UCSD-AML1 (cell line): Measurements from ENCODE around the gene FOXO3.
"Not testable (repeated sequence)": the region's sequence is repeated elsewhere in the genome, so short reads cannot be mapped to it uniquely, and the experiment has no call there.

Experiments used
- DNase-seq: peaks from one replicate; lab custom pipeline; 2025; ENCODE audit not compliant: unreplicated experiment; lab: John Stamatoyannopoulos, UW

FOXO3 gene

DNA sequence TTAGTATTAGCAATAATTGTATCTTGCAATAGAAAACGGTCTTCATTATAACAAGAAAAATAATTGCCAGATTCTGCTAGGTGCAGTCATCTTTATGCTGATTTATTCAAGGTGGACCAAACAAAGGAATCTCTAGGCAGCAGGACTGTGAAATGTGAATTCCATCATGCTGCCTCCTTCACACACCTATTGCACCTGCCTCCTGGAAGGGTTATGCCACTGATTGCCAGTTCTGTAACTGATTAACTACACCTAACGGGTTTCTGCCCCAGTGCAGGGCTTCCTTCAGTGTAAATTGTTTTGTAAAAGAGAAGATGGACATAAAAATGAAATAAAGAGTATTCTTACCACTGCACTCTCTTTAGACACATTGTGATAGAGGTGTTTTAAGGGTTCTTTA is 96.1 kb downstream of the FOXO3 start:
- DNase-seq, result no peak

DNA sequence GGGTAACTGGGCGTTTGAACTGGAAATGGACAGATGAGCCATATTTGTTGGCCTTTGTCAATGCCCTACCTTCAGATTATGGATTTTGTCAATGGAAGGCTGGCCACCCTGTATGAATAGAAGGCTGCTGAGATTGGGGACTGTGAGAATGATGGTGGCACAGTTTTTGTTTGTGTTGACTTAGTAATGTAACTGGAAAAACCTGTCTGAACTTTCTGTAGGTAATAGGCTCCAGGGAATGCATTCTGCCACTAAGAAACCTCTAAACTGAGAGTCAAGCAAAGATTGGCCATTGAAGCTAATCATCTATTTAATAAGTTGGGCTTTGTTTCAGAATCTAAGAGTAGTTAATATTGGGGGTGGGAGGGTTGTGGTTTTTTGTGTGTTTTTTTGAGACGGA is 97.5 kb downstream of the FOXO3 start:
- DNase-seq, result no peak

DNA sequence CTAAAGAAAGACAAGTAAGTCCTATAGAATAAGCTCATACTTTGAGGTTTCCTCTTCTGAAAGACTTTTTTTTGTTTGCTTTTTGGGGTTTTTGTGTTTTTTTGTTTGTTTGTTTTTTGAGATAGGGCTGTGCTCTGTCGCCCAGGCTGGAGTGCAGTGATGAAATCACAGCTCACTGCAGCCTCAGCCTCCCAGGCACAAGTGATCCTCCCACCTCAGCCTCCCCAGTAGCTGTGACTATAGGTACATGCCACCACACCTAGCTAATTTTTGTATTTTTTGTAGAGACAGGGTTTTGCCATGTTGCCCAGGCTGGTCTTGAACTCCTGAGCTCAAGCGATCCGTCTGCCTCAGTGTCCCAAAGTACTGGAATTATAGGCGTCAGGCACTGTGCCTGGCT is 98.1 kb downstream of the FOXO3 start:
- not testable (repeated sequence) for DNase-seq

DNA sequence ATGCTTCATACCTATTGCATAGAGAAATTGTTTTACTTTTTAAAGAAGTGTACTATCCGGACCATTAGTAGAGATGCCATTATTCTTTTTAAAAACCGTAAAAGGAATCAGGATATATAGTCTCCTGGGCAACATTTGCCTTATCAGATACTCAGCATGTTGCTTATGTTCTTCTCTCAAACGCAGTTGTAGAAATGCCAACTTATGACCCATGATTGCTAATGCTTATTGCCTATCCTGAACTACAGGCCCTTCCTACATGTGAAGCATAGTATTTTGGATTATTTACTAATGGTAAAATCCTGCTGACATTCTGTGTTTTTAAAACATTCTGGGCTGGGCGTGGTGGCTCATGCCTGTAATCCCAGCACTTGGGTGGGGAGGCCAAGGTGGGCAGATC is 99.5 kb downstream of the FOXO3 start:
- DNase-seq, result no peak

DNA sequence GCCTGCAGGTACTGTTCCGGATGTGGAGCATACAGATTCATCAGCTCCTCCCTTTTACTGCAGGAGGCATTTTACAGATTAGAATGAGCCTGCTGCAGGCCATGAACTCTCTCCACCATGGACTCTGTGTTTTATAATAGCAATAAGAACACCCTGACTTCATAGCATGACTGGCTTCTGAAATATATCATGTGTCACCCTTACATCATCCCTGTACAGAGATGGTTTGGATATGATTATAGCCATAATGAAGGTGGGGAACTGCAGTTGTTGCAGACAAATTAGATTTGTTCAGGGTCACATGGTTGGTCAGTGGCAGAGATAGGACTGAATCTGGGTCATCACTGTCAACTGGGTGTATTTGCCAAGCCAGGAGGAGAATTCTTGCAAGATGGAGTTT is 100.7 kb downstream of the FOXO3 start:
- no peak for DNase-seq

DNA sequence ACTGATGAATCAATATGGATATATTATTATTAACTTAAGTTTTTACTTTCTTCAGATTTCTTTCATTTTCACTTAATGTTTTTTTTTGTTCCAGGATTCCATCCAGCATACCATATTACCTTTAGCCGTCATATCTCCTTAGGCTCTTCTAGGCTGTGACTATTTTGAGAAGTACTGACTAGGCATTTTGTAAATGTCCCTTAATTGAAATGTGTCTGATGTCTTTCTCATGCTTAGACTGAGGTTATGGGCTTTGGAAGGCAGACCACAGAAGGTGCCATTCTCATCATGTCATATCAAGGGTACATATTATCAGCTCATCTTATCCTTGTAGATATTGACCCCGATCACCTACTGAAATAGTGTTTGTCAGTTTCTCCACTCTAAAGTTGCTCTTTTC is 101.3 kb downstream of the FOXO3 start:
- DNase-seq, result no peak

DNA sequence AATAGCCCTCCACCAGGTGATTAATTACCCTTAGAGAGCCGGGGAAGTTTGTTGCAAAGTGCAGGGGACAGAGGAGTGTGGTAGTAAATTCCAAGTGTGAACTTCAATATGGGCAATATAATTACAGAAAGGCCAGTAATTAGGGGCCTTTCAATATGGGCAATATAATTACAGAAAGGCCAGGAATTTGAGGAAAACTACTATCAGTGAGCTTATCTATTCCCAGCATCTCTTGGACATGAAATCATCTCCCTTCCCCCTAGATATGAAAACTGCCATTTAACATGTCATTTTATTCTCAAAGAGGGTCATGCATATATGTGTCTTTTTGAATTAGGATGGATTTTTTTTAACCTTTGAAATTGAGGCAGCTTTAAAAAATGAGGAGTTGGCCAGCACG is 102.0 kb downstream of the FOXO3 start:
- no peak for DNase-seq

DNA sequence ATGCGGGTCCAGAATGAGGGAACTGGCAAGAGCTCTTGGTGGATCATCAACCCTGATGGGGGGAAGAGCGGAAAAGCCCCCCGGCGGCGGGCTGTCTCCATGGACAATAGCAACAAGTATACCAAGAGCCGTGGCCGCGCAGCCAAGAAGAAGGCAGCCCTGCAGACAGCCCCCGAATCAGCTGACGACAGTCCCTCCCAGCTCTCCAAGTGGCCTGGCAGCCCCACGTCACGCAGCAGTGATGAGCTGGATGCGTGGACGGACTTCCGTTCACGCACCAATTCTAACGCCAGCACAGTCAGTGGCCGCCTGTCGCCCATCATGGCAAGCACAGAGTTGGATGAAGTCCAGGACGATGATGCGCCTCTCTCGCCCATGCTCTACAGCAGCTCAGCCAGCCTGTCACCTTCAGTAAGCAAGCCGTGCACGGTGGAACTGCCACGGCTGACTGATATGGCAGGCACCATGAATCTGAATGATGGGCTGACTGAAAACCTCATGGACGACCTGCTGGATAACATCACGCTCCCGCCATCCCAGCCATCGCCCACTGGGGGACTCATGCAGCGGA is 102.9 kb downstream of the FOXO3 start:
- DNase-seq, result not testable (repeated sequence)

DNA sequence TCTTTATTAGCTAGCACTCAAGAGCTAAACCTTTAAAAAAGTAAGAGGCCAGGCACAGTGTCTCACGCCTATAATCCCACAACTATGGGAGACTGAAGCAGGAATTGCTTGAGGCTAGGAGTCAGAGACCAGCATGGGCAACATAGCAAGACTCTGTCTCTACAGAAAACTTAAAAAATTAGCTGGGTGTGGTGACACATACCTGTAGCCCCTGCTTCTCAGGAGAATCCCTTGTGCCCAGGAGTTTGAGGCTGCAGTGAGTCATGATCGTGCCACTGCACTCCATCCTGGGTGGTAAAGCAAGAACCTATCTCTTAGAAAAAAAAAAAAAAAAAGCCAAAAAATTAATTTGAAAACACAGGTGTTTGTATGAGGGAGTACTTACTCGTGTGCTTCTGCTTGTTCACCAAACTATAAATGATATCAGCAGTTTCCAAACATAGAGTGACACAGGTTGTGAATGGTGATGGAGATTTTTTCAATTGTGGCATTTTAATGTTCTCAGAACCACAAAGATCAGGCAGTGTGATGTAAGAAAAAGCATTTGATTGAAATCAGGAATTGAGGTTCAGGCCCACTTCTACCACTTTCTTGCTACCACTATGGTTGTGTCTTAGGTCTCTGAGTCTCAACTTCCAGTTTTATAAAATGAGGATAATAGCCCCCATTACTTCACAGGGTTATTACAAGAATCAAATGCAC is 104.9 kb downstream of the FOXO3 start:
- no peak for DNase-seq

DNA sequence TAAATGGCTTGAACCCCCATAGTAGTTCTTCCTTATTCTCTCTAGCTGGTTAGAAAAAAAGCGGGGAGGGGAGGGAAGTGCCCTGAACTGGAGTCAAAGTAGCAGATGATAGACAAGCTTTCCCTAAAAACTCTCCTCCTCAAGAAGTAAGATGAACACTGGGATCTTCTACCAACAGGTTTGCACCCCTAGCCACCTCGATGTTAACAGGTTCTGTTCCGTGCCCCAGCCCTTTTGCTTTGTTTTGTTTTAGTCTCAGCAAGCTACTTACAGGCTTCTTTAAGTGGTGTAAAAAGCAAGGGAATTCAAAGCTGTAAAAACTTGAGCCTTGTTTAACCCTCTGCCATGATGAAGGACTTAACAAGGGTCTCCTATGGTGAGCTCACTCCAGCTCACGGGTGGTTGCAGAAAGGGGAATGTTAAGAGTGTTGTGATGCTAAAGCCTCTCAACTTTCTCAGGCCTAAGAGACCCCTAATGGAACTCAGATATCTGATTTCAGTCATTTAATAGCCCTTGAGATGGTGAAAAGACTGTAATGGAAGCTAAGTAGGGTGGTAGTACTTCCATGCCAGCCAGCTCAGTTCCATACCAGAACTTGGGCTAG is 106.0 kb downstream of the FOXO3 start:
- DNase-seq, result no peak

DNA sequence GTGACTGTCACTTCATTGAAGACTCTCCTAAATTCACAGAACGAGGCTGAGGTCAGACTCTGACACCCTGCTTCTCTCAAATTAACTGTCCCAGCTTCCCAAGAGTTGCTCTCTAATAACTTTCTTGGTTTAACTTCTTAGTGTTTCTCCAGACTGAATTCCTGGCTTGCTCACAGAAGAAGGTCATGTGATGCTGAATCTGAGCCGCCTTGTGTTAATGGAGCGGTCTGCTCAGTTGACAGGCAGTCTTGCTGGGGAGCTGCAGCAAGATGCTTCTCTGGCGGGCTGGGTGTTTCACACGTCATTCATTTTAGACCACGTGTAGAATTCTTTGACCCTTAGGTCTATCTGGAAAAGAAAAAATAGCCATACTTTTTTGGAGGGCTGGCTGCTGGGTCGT is 107.3 kb downstream of the FOXO3 start:
- no peak for DNase-seq

DNA sequence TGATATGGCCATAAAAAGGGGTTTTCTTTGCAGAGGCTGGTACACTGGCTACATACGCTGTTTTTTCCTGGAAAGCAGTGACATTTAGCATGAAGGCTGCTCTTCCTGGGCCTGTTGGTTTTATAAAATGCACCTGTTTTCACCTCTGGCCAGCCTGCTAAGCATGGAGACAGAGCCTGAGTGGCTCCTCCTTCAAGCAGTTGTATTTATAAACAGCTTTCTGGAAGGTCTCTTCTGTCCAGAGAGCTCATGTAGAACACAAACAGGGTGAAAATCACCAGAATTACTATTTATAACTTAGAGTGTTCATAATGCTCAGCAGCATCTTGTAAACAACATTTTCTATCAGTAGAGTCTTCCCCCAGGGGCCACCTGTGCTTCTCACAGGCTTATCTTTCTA is 109.0 kb downstream of the FOXO3 start:
- DNase-seq, result no peak

DNA sequence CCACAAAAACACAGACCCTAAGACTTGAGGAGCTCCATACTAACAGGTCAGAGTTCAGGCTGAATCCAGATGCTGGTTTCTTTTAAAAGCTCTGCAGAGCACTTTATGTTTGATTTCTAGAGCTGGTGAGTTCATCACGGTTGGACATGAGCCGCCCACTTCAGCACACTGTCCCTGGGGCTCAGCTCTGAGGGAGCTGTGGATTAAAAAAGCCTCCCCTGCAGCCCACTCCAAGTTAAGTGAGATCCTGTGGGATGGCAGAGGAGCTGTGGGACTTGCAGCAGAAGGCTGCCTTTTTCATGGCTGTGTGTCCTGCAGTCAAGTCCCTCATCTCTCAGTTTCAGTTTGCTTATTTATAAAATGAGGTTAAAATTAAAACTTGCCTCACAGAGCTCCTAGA is 110.5 kb downstream of the FOXO3 start:
- no peak for DNase-seq

DNA sequence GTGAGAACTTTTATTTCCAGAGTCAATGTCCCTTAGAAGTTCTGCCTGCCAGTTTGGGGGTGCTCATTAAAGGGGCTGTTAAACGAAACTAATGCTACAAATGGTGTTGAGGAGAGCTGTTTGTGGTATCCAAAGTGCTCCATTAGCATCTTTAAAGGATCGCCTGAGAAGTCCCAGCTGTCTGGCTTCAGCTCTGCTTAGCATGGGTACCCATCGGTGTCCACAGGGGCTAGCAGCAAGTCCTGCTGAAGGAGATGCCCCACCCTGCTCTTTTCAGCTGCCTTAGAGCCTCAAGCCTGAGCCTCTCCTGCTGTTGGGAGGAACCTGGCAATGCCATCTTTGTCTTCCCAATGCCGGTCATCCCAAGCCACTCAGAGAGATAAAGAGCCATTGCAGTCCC is 111.1 kb downstream of the FOXO3 start:
- DNase-seq, result no peak

DNA sequence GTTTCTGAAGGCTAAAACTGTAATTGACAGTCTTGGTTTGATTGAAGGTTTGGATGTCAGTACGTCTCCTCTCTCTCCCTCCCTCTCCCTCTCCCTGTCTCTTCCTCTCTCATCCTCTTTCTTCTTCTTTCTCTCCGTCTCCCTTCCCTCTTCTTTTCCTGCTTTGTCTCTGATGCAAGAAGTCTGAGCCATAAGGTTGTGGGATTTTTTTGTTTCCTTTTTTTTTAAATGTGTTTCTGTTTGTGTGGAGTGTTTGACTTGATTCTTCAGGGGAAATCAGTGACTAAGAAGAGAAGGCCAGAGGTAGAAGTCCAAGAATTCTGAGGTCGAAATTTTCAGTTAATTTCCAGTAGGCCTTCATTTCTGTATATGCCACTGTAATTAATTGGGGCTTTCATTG is 111.9 kb downstream of the FOXO3 start:
- no peak for DNase-seq

DNA sequence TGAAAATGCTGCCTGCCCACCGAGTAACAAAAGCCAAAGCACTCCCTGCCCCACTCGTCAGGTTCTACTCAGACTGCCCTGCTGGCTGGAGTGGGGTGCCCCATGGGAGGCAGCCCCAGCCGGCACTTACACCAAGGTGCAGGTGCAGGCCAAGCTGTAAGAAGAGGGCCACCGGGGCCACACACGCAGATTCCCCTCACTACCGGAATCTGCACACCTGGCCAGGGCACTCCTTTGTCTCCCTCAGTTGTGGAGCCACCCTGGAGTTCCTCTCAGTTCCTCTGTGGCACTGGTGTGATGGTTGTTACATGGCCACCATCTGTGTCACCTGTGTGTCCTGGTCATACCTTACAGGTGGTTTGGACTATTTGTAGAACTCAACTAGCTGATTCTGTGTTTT is 112.4 kb downstream of the FOXO3 start:
- DNase-seq, result no peak

DNA sequence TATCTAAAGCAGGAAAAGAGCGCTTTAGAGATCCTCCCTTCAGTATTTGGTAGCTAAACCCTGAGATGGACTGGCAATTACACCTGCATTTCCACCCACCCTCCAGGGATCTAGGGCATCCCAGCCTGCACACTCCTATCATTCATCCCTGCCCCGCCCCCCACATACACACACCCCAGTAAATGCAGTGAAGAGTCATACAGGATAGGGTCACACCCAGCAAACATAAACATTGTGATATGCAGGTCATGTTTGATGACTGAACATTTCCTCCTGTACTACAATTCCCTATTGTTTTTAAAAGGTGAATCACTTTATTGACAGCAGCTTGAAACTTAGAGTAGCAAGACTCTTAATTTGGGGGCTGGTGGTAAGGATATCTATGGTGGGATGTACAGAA is 112.9 kb downstream of the FOXO3 start:
- no peak for DNase-seq

DNA sequence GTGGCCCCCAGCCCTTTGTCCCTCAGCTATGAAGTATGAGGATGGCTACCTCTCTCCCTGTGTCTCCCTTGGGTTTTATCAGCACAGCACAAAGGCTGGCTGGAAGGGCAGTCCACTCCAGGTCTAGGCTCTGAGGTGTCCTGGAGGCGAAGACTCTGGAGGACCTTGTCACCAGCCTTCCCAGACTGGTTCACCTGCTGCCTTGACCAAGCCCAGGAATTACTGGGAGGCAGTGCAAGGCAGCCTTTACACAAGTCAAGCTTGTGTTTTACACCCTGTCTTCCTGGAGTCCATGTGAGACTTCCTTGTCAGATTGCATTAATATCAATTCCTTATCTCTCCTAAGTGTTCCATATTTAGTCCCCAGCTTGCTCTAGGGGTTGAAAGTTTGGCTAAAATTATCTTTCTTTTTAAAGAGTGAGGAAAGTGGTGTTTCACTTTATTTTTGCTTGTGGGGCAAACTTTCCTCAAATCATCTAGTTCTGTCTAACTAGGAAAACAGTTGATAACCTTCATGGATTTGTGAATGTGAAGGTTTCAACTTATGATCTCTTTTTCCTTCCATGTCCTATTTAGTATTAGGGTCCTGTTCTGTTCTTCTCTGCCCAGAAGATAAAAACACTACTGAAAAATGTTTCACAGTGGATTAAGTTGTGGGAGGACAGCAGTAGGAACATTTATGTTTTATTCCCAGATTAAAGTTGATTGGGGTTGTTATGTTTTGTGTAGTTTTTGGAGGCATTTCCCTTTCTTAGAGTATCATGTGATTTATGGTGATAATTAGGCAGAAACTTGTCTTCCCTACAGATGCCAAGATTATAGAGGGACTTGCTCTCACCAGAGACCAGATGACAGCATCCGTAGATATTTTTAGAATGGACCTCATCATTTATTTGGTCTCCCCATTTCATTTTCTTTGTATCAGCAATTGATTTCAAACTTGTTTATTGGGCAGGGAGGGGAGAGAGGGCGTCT is 114.8 kb downstream of the FOXO3 start:
- DNase-seq, result no peak

DNA sequence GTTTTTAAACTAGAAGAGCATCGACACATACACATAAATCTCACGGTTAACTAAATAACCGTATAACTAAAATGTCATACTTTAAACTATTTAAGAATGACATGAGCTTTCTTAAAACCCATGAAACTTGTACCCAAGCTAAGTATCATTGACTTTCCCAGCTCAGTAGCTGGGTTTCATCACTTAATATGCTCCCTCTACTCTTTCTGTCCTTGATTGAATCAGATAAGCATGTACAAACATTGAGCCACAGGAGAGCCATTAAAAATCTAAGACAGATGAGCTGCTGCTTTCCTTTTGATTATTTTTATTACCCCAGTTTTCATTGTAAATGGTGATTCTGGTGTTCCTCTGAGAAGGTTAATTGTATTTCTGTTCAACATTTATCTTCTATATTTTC is 115.8 kb downstream of the FOXO3 start:
- DNase-seq, result no peak

DNA sequence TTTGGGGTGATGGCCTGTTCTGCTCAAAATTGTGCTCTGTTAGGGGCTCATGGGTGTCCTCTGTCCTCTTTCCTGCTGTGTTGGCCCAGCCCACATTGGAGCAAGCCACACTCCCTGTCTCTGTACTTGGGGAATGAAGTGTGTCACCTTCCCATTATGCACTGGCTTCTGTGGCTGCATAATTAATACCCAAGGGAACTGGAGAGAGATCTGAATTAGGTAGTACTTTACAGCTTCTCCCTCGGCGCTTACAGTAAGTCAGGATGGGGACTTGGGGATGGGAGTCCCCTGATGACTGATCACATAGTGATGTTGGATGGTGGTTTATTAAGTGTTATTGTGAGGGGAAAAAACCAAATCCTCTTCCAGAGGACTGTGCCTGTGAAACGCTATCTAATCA is 116.6 kb downstream of the FOXO3 start:
- DNase-seq, result no peak

DNA sequence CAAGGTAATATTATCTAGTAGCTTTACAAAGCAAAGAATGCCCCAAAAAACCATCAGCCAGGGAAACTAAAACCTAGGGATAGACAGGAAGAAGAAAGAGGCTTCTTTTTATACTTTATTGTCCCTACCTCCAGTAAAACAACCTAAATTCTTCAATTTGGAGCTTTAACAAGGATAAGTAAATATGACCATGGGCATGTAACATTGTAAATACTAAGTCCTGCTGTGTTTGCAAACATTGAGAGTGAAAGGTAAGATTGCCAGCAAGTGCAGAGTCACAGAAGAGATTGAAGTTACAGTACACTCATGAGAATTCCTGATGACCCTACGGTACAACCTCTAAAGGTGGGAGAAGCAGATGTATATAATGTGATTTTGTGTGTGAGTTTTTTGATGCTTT is 117.2 kb downstream of the FOXO3 start:
- no peak for DNase-seq

DNA sequence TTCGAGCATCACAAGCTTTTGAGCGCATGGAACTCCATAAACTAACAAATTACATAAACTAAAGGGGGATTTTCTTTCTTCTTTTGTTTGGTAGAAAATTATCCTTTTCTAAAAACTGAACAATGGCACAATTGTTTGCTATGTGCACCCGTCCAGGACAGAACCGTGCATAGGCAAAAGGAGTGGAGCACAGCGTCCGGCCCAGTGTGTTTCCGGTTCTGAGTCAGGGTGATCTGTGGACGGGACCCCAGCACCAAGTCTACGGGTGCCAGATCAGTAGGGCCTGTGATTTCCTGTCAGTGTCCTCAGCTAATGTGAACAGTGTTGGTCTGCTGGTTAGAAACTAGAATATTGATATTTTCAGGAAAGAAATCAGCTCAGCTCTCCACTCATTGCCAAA is 119.6 kb downstream of the FOXO3 start:
- DNase-seq, result not testable (repeated sequence)
